Adrenal gland (tissue), 5 donors: ENCODE results near the gene SSBP2.

ENCODE experiments used
- POLR2A ChIP-seq, 2 donors: fragments of 450-650 bp; IDR thresholded peaks; one replicate each; pipeline ENCODE4 v1.6.1; 2017; ENCODE audit warnings: antibody characterized with exemption in 2 of 2, mild to moderate bottlenecking in 2 of 2, moderate library complexity in 1 of 2
- TF ChIP-seq, protein P1 (sequence below), 6 experiments: fragments of 450-650 bp in 4 of 6; fragments of 200-600 bp in 2 of 6; sonication (generic) in 1 of 6; IDR thresholded peaks; 1 replicate in 5 of 6; 2 replicates in 1 of 6; pipeline versions ENCODE4 v1.5.1 to v1.8.0; 2016 to 2021; ENCODE audit warnings: antibody characterized with exemption in 6 of 6, mild to moderate bottlenecking in 2 of 6, moderate library complexity in 1 of 6
- donor health status: DM: no; HTN: no; CAD: no.

GRCh38 chr5:81786991-81787390 is 36.1 kb upstream of the SSBP2 start:
- TF ChIP-seq, protein P1, sequence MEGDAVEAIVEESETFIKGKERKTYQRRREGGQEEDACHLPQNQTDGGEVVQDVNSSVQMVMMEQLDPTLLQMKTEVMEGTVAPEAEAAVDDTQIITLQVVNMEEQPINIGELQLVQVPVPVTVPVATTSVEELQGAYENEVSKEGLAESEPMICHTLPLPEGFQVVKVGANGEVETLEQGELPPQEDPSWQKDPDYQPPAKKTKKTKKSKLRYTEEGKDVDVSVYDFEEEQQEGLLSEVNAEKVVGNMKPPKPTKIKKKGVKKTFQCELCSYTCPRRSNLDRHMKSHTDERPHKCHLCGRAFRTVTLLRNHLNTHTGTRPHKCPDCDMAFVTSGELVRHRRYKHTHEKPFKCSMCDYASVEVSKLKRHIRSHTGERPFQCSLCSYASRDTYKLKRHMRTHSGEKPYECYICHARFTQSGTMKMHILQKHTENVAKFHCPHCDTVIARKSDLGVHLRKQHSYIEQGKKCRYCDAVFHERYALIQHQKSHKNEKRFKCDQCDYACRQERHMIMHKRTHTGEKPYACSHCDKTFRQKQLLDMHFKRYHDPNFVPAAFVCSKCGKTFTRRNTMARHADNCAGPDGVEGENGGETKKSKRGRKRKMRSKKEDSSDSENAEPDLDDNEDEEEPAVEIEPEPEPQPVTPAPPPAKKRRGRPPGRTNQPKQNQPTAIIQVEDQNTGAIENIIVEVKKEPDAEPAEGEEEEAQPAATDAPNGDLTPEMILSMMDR (IDR thresholded peaks at IDR 0.05), result no peak
- TF ChIP-seq POLR2A (IDR thresholded peaks at IDR 0.05), result no peak
